GM18498 (cell line): ENCODE data around the gene GPX6.
"Not testable (repeated sequence)": the region's sequence is repeated elsewhere in the genome, so short reads cannot be mapped to it uniquely, and the experiment has no call there.

Experiments used
- ATAC-seq: cut with Tn5 transposase; IDR thresholded peaks from one replicate; pipeline ENCODE4 v1.9.1; 2021; ENCODE audit warnings: mild to moderate bottlenecking, moderate library complexity; ENCODE audit not compliant: unreplicated experiment

Gene GPX6

GRCh38 chr6:28486533-28486932 lies 29.1 kb downstream of the GPX6 start:
- no peak for ATAC-seq

GRCh38 chr6:28485482-28485881 lies 30.1 kb downstream of the GPX6 start:
- no peak for ATAC-seq

GRCh38 chr6:28480253-28480932 lies 35.2 kb downstream of the GPX6 start:
- ATAC-seq = no peak

- ATAC-seq = no peak
Measured at GRCh38 chr6:28478518-28478917, 37.1 kb downstream of the GPX6 start.

- ATAC-seq = no peak
Measured at GRCh38 chr6:28474441-28475219, 41.0 kb downstream of the GPX6 start.

GRCh38 chr6:28469153-28469745 lies 46.3 kb downstream of the GPX6 start:
- ATAC-seq = not testable (repeated sequence)

GRCh38 chr6:28468056-28468455 lies 47.5 kb downstream of the GPX6 start:
- no peak for ATAC-seq

- ATAC-seq = no peak
Measured at GRCh38 chr6:28462401-28462800, 53.2 kb downstream of the GPX6 start.

GRCh38 chr6:28458568-28458967 lies 57.0 kb downstream of the GPX6 start:
- no peak for ATAC-seq
